GM23248 (cell line): ENCODE data around the gene TERB2.
"Not testable (repeated sequence)": the region's sequence is repeated elsewhere in the genome, so short reads cannot be mapped to it uniquely, and the experiment has no call there.

Experiments used
- EZH2 ChIP-seq: fragments of 200-600 bp; sonication (generic); IDR thresholded peaks from 2 replicates; pipeline ENCODE4 v1.6.1; 2018; ENCODE audit warnings: antibody characterized with exemption, mild to moderate bottlenecking; ENCODE audit not compliant: insufficient read depth, poor library complexity, severe bottlenecking
- EZH2phosphoT487 ChIP-seq: fragments of 200-600 bp; sonication (generic); IDR thresholded peaks from 2 replicates; pipeline ENCODE4 v1.6.1; 2018; ENCODE audit warnings: antibody characterized with exemption, moderate library complexity, mild to moderate bottlenecking, low read depth; ENCODE audit not compliant: insufficient read depth

DNA sequence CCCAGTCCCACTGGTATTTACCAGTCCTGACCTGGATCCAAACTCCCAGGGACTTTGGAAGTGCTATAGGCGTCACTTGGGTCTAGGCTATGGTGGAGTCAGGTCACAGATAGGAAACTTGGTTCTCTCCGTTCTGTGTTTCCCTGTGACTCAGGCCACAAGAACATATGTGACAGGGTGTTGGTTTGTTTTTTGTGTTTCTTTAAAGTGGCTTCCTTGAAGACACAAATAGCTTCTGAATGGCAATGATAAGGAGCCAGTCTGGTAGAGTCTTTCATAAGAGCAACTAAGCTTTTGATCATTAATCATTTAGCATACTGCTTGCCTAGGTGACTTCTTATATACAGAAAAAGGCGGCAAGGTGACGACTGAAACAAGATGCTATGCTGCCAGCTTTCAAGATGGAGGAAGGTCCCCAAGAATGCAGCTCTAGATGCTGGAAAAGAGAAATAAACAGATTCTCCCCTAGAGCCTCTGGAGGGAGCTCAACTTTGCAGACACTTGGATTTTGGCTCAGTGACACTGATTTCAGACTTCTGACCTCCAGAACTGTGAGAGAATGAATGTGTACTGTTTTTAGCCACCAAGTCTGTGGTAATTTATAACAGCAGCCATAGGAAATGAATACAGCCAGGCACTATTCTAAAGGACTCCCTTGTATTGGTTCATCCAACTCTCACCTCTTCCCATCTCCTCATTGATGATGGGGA is 30.0 kb downstream of the TERB2 start:
- not testable (repeated sequence) for TF ChIP-seq EZH2, EZH2phosphoT487
